B cell (primary cell): Measurements from ENCODE around the gene LHFPL6.

Source experiments
- CTCF ChIP-seq: fragments of 200-600 bp; IDR thresholded peaks from one replicate; pipeline ENCODE4 v1.8.0; 2022; ENCODE audit warnings: antibody characterized with exemption, mild to moderate bottlenecking
- EZH2 ChIP-seq: IDR thresholded peaks from 2 replicates; pipeline ENCODE4 v1.6.1; 2012; ENCODE audit warnings: borderline replicate concordance, low read depth, mild to moderate bottlenecking, moderate library complexity, low read length; ENCODE audit not compliant: insufficient read depth, poor library complexity, severe bottlenecking

- no peak for TF ChIP-seq CTCF
- no peak for TF ChIP-seq EZH2
Observed at GRCh38 chr13:39637890-39638289, 34.9 kb upstream of the LHFPL6 start.
